HEK293T (cell line): ENCODE measurements around the gene HCFC1R1.
"Not testable (repeated sequence)": the region's sequence is repeated elsewhere in the genome, so short reads cannot be mapped to it uniquely, and the experiment has no call there.

Source experiments
- CTCF ChIA-PET: fragments of 350-600 bp; formaldehyde crosslinking; extraction: SDS; loops from one replicate; lab custom pipeline; 2021; ENCODE audit warnings: antibody characterized with exemption, inconsistent platforms; lab: Yijun Ruan, JAX
- POLR2A ChIA-PET: fragments of 350-600 bp; formaldehyde crosslinking; extraction: SDS; loops from one replicate; lab custom pipeline; 2020; ENCODE audit warnings: antibody characterized with exemption, inconsistent platforms; lab: Yijun Ruan, JAX
- DNase-seq: peaks from one replicate; pipeline ENCODE4 v3.0.0; 2012; ENCODE audit warnings: mixed read lengths; ENCODE audit errors: extremely low spot score
- ARNT ChIP-seq: fragments of 450-650 bp; IDR thresholded peaks from 2 replicates; pipeline ENCODE4 v1.6.1; 2017; ENCODE audit warnings: mild to moderate bottlenecking
- BHLHE40 ChIP-seq: fragments of 450-650 bp; IDR thresholded peaks from 2 replicates; pipeline ENCODE4 v1.6.1; 2016; ENCODE audit warnings: mild to moderate bottlenecking, moderate library complexity, borderline replicate concordance
- CTBP1 ChIP-seq: fragments of 450-650 bp; IDR thresholded peaks from 2 replicates; pipeline ENCODE4 v1.6.1; 2016; ENCODE audit warnings: borderline replicate concordance
- ELF4 ChIP-seq: fragments of 450-650 bp; IDR thresholded peaks from 2 replicates; pipeline ENCODE4 v1.6.1; 2017; ENCODE audit warnings: antibody characterized with exemption
- FOXA1 ChIP-seq: fragments of 450-650 bp; IDR thresholded peaks from 2 replicates; pipeline ENCODE4 v1.6.1; 2016; ENCODE audit warnings: mild to moderate bottlenecking
- FOXK2 ChIP-seq: fragments of 450-650 bp; IDR thresholded peaks from 2 replicates; pipeline ENCODE4 v1.6.1; 2016; ENCODE audit warnings: mild to moderate bottlenecking
- FOXM1 ChIP-seq: fragments of 450-650 bp; IDR thresholded peaks from 2 replicates; pipeline ENCODE4 v1.6.1; 2017; ENCODE audit warnings: mild to moderate bottlenecking, borderline replicate concordance
- HDGF ChIP-seq: fragments of 450-650 bp; IDR thresholded peaks from 2 replicates; pipeline ENCODE4 v1.6.1; 2017; ENCODE audit warnings: antibody characterized with exemption, borderline replicate concordance
- L3MBTL2 ChIP-seq: fragments of 450-650 bp; conservative IDR thresholded peaks from 2 replicates; pipeline ENCODE4 v1.6.1; 2016; ENCODE audit warnings: mild to moderate bottlenecking
- LEF1 ChIP-seq: fragments of 450-650 bp; IDR thresholded peaks from 2 replicates; pipeline ENCODE4 v1.6.1; 2017; ENCODE audit warnings: mild to moderate bottlenecking, borderline replicate concordance
- NFRKB ChIP-seq: fragments of 450-650 bp; IDR thresholded peaks from 2 replicates; pipeline ENCODE4 v1.6.1; 2016; ENCODE audit warnings: mild to moderate bottlenecking, moderate library complexity
- PKNOX1 ChIP-seq: fragments of 450-650 bp; IDR thresholded peaks from 2 replicates; pipeline ENCODE4 v1.6.1; 2016
- SP1 ChIP-seq: fragments of 450-650 bp; IDR thresholded peaks from 2 replicates; pipeline ENCODE4 v1.6.1; 2017
- SUZ12 ChIP-seq: fragments of 450-650 bp; IDR thresholded peaks from 2 replicates; pipeline ENCODE4 v1.6.1; 2016; ENCODE audit warnings: mild to moderate bottlenecking
- TARDBP ChIP-seq: fragments of 450-650 bp; IDR thresholded peaks from 2 replicates; pipeline ENCODE4 v1.6.1; 2016

Gene HCFC1R1

GRCh38 chr16:3057181-3058138 lies 33.7 kb upstream of the HCFC1R1 start:
- ChIA-PET POLR2A (interaction anchor here (1.0 to 2.6 kb wide), 5 partner anchors 8 to 77 kb away, joined by 3 to 8 read pairs (median 6); partner anchors contain the start of gene ZNF213), CTCF (interaction anchor here (1.3 to 2.1 kb wide), 2 partner anchors 26 to 39 kb away, joined by 7 to 14 read pairs; partner anchors contain the start of gene CLDN6)
- TF ChIP-seq ARNT (no peak), TARDBP (no peak), BHLHE40 (no peak), PKNOX1 (no peak), CTBP1 (no peak), FOXA1 (no peak), HDGF (no peak), SP1 (no peak)
- no peak for DNase-seq

- CTCF ChIA-PET, result interaction anchor here (0.6 kb wide), 1 partner anchor 39 kb away, joined by 4 read pairs; no protein-coding TSS in a partner anchor
- POLR2A ChIA-PET, result interaction anchor here (0.6 to 1.8 kb wide), 2 partner anchors 73 to 115 kb away, joined by 3 to 4 read pairs; no protein-coding TSS in a partner anchor
- DNase-seq, result no peak
- TF ChIP-seq ARNT (no peak), FOXM1 (no peak), ELF4 (no peak), NFRKB (no peak), L3MBTL2 (no peak), BHLHE40 (no peak), FOXK2 (no peak), PKNOX1 (no peak), TARDBP (no peak), SP1 (no peak), SUZ12 (no peak), CTBP1 (no peak)
Measured at GRCh38 chr16:3056336-3057180, 32.8 kb upstream of the HCFC1R1 start.

GRCh38 chr16:3055734-3056115 lies 32.0 kb upstream of the HCFC1R1 start:
- POLR2A ChIA-PET, result interaction anchor here (0.6 to 1.8 kb wide), 2 partner anchors 74 to 116 kb away, joined by 3 to 4 read pairs; no protein-coding TSS in a partner anchor
- DNase-seq, result not testable (repeated sequence)
- CTCF ChIA-PET, result interaction anchor here (0.6 kb wide), 1 partner anchor 40 kb away, joined by 4 read pairs; no protein-coding TSS in a partner anchor

GRCh38 chr16:3054965-3055733 lies 31.4 kb upstream of the HCFC1R1 start:
- POLR2A ChIA-PET, result interaction anchor here (1.0 to 1.8 kb wide), 2 partner anchors 20 to 74 kb away, joined by 3 to 4 read pairs; no protein-coding TSS in a partner anchor
- TF ChIP-seq FOXA1, result no peak
- TF ChIP-seq NFRKB, result no peak
- TF ChIP-seq LEF1, result no peak
- TF ChIP-seq HDGF, result no peak
- TF ChIP-seq SP1, result no peak
- TF ChIP-seq PKNOX1, result no peak
- no peak for TF ChIP-seq FOXK2
- no peak for TF ChIP-seq TARDBP
- no peak for TF ChIP-seq ELF4
- no peak for TF ChIP-seq SUZ12
- TF ChIP-seq ARNT, result no peak
- no peak for TF ChIP-seq BHLHE40
- TF ChIP-seq CTBP1, result no peak
- CTCF ChIA-PET, result no interaction called here
- DNase-seq, result no peak

GRCh38 chr16:3053330-3053710 lies 29.6 kb upstream of the HCFC1R1 start:
- DNase-seq, POLR2A ChIA-PET, CTCF ChIA-PET: not testable (repeated sequence)

GRCh38 chr16:3052571-3053329 lies 29.0 kb upstream of the HCFC1R1 start:
- CTCF ChIA-PET, DNase-seq, POLR2A ChIA-PET: not testable (repeated sequence)
